Neutrophil (primary cell): ENCODE data around the gene PLEKHM2.

Source experiments
- H3K27ac ChIP-seq: fragments of 200-600 bp; sonication (generic); 2 replicates; pipeline ENCODE4 v1.5.1; 2016; ENCODE audit warnings: mild to moderate bottlenecking, moderate library complexity
- H3K27me3 ChIP-seq: fragments of 200-600 bp; sonication (generic); 2 replicates; pipeline ENCODE4 v1.6.0; 2016; ENCODE audit warnings: mild to moderate bottlenecking
- H3K36me3 ChIP-seq: fragments of 200-600 bp; sonication (generic); 2 replicates; pipeline ENCODE4 v1.5.1; 2017
- H3K4me1 ChIP-seq, 2 experiments: fragments of 200-600 bp in 1 of 2; sonication (generic) in 1 of 2; 1 replicate in 1 of 2; 2 replicates in 1 of 2; pipeline versions ENCODE4 v1.5.1 to v1.6.1; 2013 to 2016; ENCODE audit warnings: low read depth in 1 of 2, low read length in 1 of 2, mild to moderate bottlenecking in 1 of 2, moderate library complexity in 1 of 2; ENCODE audit not compliant: control insufficient read depth in 1 of 2, insufficient read depth in 1 of 2
- H3K4me3 ChIP-seq, 2 experiments: fragments of 200-600 bp in 1 of 2; sonication (generic) in 1 of 2; 1 replicate in 1 of 2; 2 replicates in 1 of 2; pipeline ENCODE4 v1.5.1; 2013 to 2016; ENCODE audit warnings: low read depth in 1 of 2, low read length in 1 of 2, mild to moderate bottlenecking in 1 of 2, moderate library complexity in 1 of 2
- H3K9me3 ChIP-seq: fragments of 200-600 bp; sonication (generic); 2 replicates; pipeline ENCODE4 v1.5.1; 2016
- CTCF ChIP-seq: fragments of 200-600 bp; sonication (generic); IDR thresholded peaks from 2 replicates; pipeline ENCODE4 v1.5.1; 2016; ENCODE audit warnings: antibody characterized with exemption

The PLEKHM2 gene

GRCh38 chr1:15738416-15739113, 54.4 kb downstream of the PLEKHM2 start:
- no peak for TF ChIP-seq CTCF
- no peak overlapping the region for H3K27ac ChIP-seq
- no peaks in the 10 kb centered on the region for H3K27me3 ChIP-seq
- no peaks in the 10 kb centered on the region for H3K9me3 ChIP-seq
- peaks cover 19% of the 10 kb centered on the region for H3K36me3 ChIP-seq
- no peaks in the 10 kb centered on the region for H3K4me1 ChIP-seq
- H3K4me3 ChIP-seq, result no peak overlapping the region

DNA sequence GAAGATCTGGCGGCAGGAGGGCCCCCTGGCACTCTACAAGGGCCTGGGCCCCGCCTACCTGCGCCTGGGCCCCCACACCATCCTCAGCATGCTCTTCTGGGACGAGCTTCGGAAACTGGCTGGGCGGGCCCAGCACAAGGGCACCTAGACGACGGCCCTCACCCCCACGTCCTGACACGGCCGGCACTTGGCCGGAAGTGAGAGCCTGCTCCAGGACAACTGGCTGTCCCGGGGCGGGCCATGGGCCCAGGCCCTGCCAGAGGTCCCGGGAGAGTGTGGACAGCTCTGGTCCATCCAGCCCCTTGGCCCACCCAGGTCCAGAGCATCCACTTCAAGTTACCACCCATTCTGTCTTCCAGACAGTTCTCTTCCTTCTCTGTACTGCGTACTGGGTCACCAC, 55.1 kb downstream of the PLEKHM2 start:
- Histone ChIP-seq H3K4me1 (no peaks in the 10 kb centered on the region), H3K27me3 (no peaks in the 10 kb centered on the region), H3K4me3 (no peak overlapping the region), H3K27ac (no peak overlapping the region), H3K9me3 (no peaks in the 10 kb centered on the region), H3K36me3 (peaks cover 12% of the 10 kb centered on the region)
- no peak for TF ChIP-seq CTCF

- Histone ChIP-seq H3K27ac (no peak overlapping the region), H3K36me3 (peaks cover 8% of the 10 kb centered on the region), H3K9me3 (no peaks in the 10 kb centered on the region), H3K27me3 (no peaks in the 10 kb centered on the region), H3K4me3 (no peak overlapping the region), H3K4me1 (no peaks in the 10 kb centered on the region)
- no peak for TF ChIP-seq CTCF
Observed at GRCh38 chr1:15739745-15740144, 55.6 kb downstream of the PLEKHM2 start.

DNA sequence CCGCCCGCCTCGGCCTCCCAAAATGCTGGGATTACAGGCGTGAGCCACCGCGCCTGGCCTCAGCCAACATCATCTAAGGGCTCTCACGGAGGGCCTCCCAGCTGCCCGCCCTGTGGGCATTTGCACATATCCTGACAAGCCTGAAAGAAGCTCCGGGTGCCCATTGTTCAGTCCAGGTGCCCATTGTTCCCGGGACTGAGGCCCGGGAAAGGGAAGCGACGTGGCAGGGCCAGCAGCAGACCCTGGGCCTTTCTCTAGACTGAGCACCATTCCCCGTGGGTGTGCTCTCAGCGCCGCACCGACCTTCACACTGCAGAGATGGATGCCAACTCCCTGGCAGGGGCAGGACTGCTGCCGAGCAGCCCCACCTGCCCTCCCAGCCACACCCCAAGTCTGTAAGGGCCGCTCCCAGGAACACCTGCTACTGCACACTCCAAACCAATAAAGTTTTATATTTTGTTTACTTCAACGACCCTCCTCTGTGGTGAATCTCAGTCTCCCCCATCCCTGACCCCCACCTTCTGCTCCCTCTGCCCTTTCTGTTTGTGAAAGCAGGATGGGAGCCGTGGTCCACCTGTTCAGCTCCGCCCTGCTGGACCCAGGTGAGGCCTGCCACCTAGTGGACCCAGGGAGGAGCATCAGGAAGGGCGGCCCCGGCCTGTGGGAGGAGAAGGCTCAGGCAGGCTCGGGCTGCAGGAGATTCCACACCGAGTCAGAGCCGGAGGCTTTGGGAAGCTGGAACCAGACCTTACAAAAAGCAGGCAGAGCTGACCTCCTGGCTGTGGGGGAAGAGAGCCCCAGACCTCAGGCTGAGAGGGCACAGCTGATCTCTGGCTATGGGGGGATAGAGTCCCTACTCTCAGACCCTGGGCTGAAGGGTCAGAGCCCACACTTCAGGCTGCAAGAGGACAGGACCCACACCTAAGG, 57.1 kb downstream of the PLEKHM2 start:
- H3K27me3 ChIP-seq, result no peaks in the 10 kb centered on the region
- H3K27ac ChIP-seq, result no peak overlapping the region
- no peaks in the 10 kb centered on the region for H3K4me1 ChIP-seq
- no peaks in the 10 kb centered on the region for H3K36me3 ChIP-seq
- no peak overlapping the region for H3K4me3 ChIP-seq
- TF ChIP-seq CTCF, result peak; percentile 61
- H3K9me3 ChIP-seq, result no peaks in the 10 kb centered on the region

- no peak for TF ChIP-seq CTCF
- Histone ChIP-seq H3K4me1 (no peaks in the 10 kb centered on the region), H3K4me3 (no peak within 1 kb of the TSS), H3K27ac (no peak within 1 kb of the TSS), H3K27me3 (no peaks in the 10 kb centered on the region), H3K9me3 (no peaks in the 10 kb centered on the region), H3K36me3 (no peaks in the 10 kb centered on the region)
Observed at GRCh38 chr1:15742339-15742801, 58.2 kb downstream of the PLEKHM2 start, which contains the start of gene TMEM82. TMEM82 (plus strand) TSS chr1:15742499; CDS start chr1:15742560, 61 bp downstream.
